Testis (tissue), 2 donors: ENCODE data around the gene SEC14L5.

Source experiments
- CTCF ChIP-seq, 3 experiments: fragments of 450-650 bp in 2 of 3; fragments of 200-600 bp in 1 of 3; sonication (generic) in 1 of 3; IDR thresholded peaks; one replicate each; pipeline ENCODE4 v1.5.1; 2016 to 2019; ENCODE audit warnings: antibody characterized with exemption in 3 of 3, mild to moderate bottlenecking in 2 of 3, moderate library complexity in 1 of 3
- POLR2A ChIP-seq: fragments of 450-650 bp; IDR thresholded peaks from one replicate; pipeline ENCODE4 v1.6.1; 2017; ENCODE audit warnings: antibody characterized with exemption, mild to moderate bottlenecking, moderate library complexity

GRCh38 chr16:5035909-5036227, 77.7 kb downstream of the SEC14L5 start:
- TF ChIP-seq POLR2A = no peak
- TF ChIP-seq CTCF (IDR thresholded peaks at IDR 0.05) = no peak
